ENCODE measurements around the gene TMEM145.

GRCh38 chr19:42344336-42344893 is 31.3 kb downstream of the TMEM145 start:
- TF ChIP-seq CTCF (IDR thresholded peaks at IDR 0.05) (no peak), POLR2AphosphoS5 (IDR thresholded peaks at IDR 0.05) (no peak), POLR2A (IDR thresholded peaks at IDR 0.05) (no peak), EP300 (IDR thresholded peaks at IDR 0.05; ENCODE audit: low read depth) (no peak)

All from transverse colon (tissue), 4 donors.